Measurements from ENCODE around the gene OR5K2. TPM values are rescaled to one million over a fixed set of nuclear protein-coding genes. Genes with fewer than 3 reads are reported as not detected.

Gene OR5K2
- total RNA-seq, 2 experiments from 2014 or later, result not detected

GRCh38 chr3:98530676-98531075, 33.2 kb downstream of the OR5K2 start:
- Mint-ChIP-seq H3K4me1 (peaks cover 31% of the 10 kb centered on the region), H3K9me3 (peaks cover 3% of the 10 kb centered on the region), H3K4me3 (peak overlapping the region; percentile 28), H3K27me3 (no peaks in the 10 kb centered on the region), H3K36me3 (peaks cover 39% of the 10 kb centered on the region), H3K27ac (no peak overlapping the region)
- POLR2A ChIA-PET, result interaction anchor here (0.6 kb wide), 2 partner anchors 22 to 25 kb away, joined by 3 read pairs; no protein-coding TSS in a partner anchor
- DNase-seq (no peak), ATAC-seq (ENCODE audit: low read depth) (no peak)

- H3K36me3 Mint-ChIP-seq, result peaks cover 38% of the 10 kb centered on the region
- H3K27ac Mint-ChIP-seq, result peak within 1 kb of the TSS; percentile 66
- POLR2A ChIA-PET, result interaction anchor here (1.1 to 2.9 kb wide), 7 partner anchors 9 to 62 kb away, joined by 3 to 21 read pairs (median 6); partner anchors contain the start of genes CLDND1 and CPOX
- H3K4me3 Mint-ChIP-seq, result peak within 1 kb of the TSS; percentile 61
- peaks cover 2% of the 10 kb centered on the region for H3K9me3 Mint-ChIP-seq
- H3K4me1 Mint-ChIP-seq, result peaks cover 36% of the 10 kb centered on the region
- no peaks in the 10 kb centered on the region for H3K27me3 Mint-ChIP-seq
- DNase-seq (no peak), ATAC-seq (ENCODE audit: low read depth) (peak; percentile 35)
Measured at GRCh38 chr3:98531622-98532274, 34.3 kb downstream of the OR5K2 start, which contains the start of gene GPR15. GPR15 (plus strand) TSS chr3:98531978; CDS start chr3:98532034, 56 bp downstream.

- POLR2A ChIA-PET, result interaction anchor here (1.1 to 2.9 kb wide), 8 partner anchors 9 to 61 kb away, joined by 3 to 21 read pairs (median 5); partner anchors contain the start of genes CLDND1 and CPOX
- Mint-ChIP-seq H3K4me3 (peak overlapping the region; percentile 61), H3K27me3 (no peaks in the 10 kb centered on the region), H3K9me3 (peaks cover 2% of the 10 kb centered on the region), H3K36me3 (peaks cover 35% of the 10 kb centered on the region), H3K4me1 (peaks cover 41% of the 10 kb centered on the region), H3K27ac (peak overlapping the region; percentile 66)
- DNase-seq, result no peak
- no peak for ATAC-seq (ENCODE audit: low read depth)
Measured at GRCh38 chr3:98532275-98532637, 34.8 kb downstream of the OR5K2 start.

GRCh38 chr3:98532709-98533571, 35.5 kb downstream of the OR5K2 start:
- peak overlapping the region; percentile 61 for H3K4me3 Mint-ChIP-seq
- H3K36me3 Mint-ChIP-seq, result peaks cover 34% of the 10 kb centered on the region
- POLR2A ChIA-PET, result interaction anchor here (1.1 to 2.9 kb wide), 8 partner anchors 10 to 60 kb away, joined by 3 to 21 read pairs (median 5); partner anchors contain the start of genes CLDND1 and CPOX
- no peaks in the 10 kb centered on the region for H3K27me3 Mint-ChIP-seq
- peaks cover 41% of the 10 kb centered on the region for H3K4me1 Mint-ChIP-seq
- peaks cover 2% of the 10 kb centered on the region for H3K9me3 Mint-ChIP-seq
- no peak for DNase-seq
- peak overlapping the region; percentile 66 for H3K27ac Mint-ChIP-seq
- ATAC-seq (ENCODE audit: low read depth), result no peak

GRCh38 chr3:98534168-98534567, 36.7 kb downstream of the OR5K2 start:
- DNase-seq (no peak), ATAC-seq (ENCODE audit: low read depth) (no peak)
- H3K27me3 Mint-ChIP-seq, result no peaks in the 10 kb centered on the region
- H3K9me3 Mint-ChIP-seq, result peaks cover 2% of the 10 kb centered on the region
- POLR2A ChIA-PET, result interaction anchor here (1.2 to 2.9 kb wide), 2 partner anchors 11 to 20 kb away, joined by 6 to 10 read pairs; partner anchors contain the start of gene CLDND1
- peaks cover 35% of the 10 kb centered on the region for H3K36me3 Mint-ChIP-seq
- no peak overlapping the region for H3K27ac Mint-ChIP-seq
- no peak overlapping the region for H3K4me3 Mint-ChIP-seq
- peaks cover 43% of the 10 kb centered on the region for H3K4me1 Mint-ChIP-seq

- DNase-seq, result no peak
- Mint-ChIP-seq H3K4me1 (peaks cover 44% of the 10 kb centered on the region), H3K4me3 (peak overlapping the region; percentile 45), H3K27me3 (no peaks in the 10 kb centered on the region), H3K9me3 (peaks cover 2% of the 10 kb centered on the region), H3K36me3 (peaks cover 35% of the 10 kb centered on the region), H3K27ac (no peak overlapping the region)
- no peak for ATAC-seq (ENCODE audit: low read depth)
- POLR2A ChIA-PET, result interaction anchor here (1.2 to 2.9 kb wide), 2 partner anchors 12 to 20 kb away, joined by 6 to 10 read pairs; partner anchors contain the start of gene CLDND1
Measured at GRCh38 chr3:98534734-98535133, 37.3 kb downstream of the OR5K2 start.

GRCh38 chr3:98536456-98537017, 39.1 kb downstream of the OR5K2 start:
- POLR2A ChIA-PET, result interaction anchor here (1.0 to 3.1 kb wide), 9 partner anchors 10 to 57 kb away, joined by 3 to 24 read pairs (median 5); partner anchors contain the start of genes CLDND1 and CPOX
- Mint-ChIP-seq H3K27me3 (no peaks in the 10 kb centered on the region), H3K9me3 (peaks cover under 1% of the 10 kb centered on the region), H3K27ac (peak overlapping the region; percentile 32), H3K4me3 (peak overlapping the region; percentile 25), H3K36me3 (peaks cover 24% of the 10 kb centered on the region), H3K4me1 (peaks cover 47% of the 10 kb centered on the region)
- DNase-seq (no peak), ATAC-seq (ENCODE audit: low read depth) (peak; percentile 54)

- Mint-ChIP-seq H3K4me3 (peak overlapping the region; percentile 57), H3K36me3 (peaks cover 28% of the 10 kb centered on the region), H3K27ac (peak overlapping the region; percentile 85), H3K4me1 (peaks cover 54% of the 10 kb centered on the region), H3K9me3 (peaks cover 4% of the 10 kb centered on the region), H3K27me3 (no peaks in the 10 kb centered on the region)
- no peak for DNase-seq
- POLR2A ChIA-PET, result interaction anchor here (0.7 to 5.2 kb wide), 6 partner anchors 12 to 53 kb away, joined by 4 to 32 read pairs (median 20); partner anchors contain the start of genes CLDND1 and CPOX
- peak; percentile 68 for ATAC-seq (ENCODE audit: low read depth)
Measured at GRCh38 chr3:98540346-98540745, 42.9 kb downstream of the OR5K2 start.

GRCh38 chr3:98541695-98542094, 44.2 kb downstream of the OR5K2 start:
- ATAC-seq (ENCODE audit: low read depth) (peak; percentile 38), DNase-seq (no peak)
- peak overlapping the region; percentile 96 for H3K27ac Mint-ChIP-seq
- peaks cover 4% of the 10 kb centered on the region for H3K9me3 Mint-ChIP-seq
- H3K4me1 Mint-ChIP-seq, result peaks cover 53% of the 10 kb centered on the region
- H3K27me3 Mint-ChIP-seq, result no peaks in the 10 kb centered on the region
- H3K4me3 Mint-ChIP-seq, result peak overlapping the region; percentile 73
- H3K36me3 Mint-ChIP-seq, result peaks cover 28% of the 10 kb centered on the region
- POLR2A ChIA-PET, result interaction anchor here (1.0 to 5.2 kb wide), 7 partner anchors 8 to 51 kb away, joined by 3 to 32 read pairs (median 18); partner anchors contain the start of genes CLDND1 and CPOX

GRCh38 chr3:98542623-98543022, 45.1 kb downstream of the OR5K2 start:
- POLR2A ChIA-PET, result interaction anchor here (1.6 to 5.2 kb wide), 6 partner anchors 10 to 50 kb away, joined by 5 to 32 read pairs (median 20); partner anchors contain the start of genes CLDND1 and CPOX
- H3K27me3 Mint-ChIP-seq, result no peaks in the 10 kb centered on the region
- peak overlapping the region; percentile 75 for H3K27ac Mint-ChIP-seq
- H3K9me3 Mint-ChIP-seq, result peaks cover 4% of the 10 kb centered on the region
- ATAC-seq (ENCODE audit: low read depth), result no peak
- no peak overlapping the region for H3K4me3 Mint-ChIP-seq
- no peak for DNase-seq
- H3K4me1 Mint-ChIP-seq, result peaks cover 47% of the 10 kb centered on the region
- peaks cover 29% of the 10 kb centered on the region for H3K36me3 Mint-ChIP-seq

GRCh38 chr3:98545940-98546339, 48.5 kb downstream of the OR5K2 start:
- no peak for DNase-seq
- peak overlapping the region; percentile 92 for H3K27ac Mint-ChIP-seq
- POLR2A ChIA-PET, result interaction anchor here (0.8 to 2.9 kb wide), 8 partner anchors 10 to 26 kb away, joined by 3 to 22 read pairs (median 5); partner anchors contain the start of gene CLDND1
- peaks cover 4% of the 10 kb centered on the region for H3K9me3 Mint-ChIP-seq
- no peaks in the 10 kb centered on the region for H3K27me3 Mint-ChIP-seq
- ATAC-seq (ENCODE audit: low read depth), result peak; percentile 72
- H3K36me3 Mint-ChIP-seq, result peaks cover 51% of the 10 kb centered on the region
- H3K4me3 Mint-ChIP-seq, result peak overlapping the region; percentile 82
- H3K4me1 Mint-ChIP-seq, result peaks cover 59% of the 10 kb centered on the region
